ENCODE measurements around the gene EVI5.
"Not testable (repeated sequence)": the region's sequence is repeated elsewhere in the genome, so short reads cannot be mapped to it uniquely, and the experiment has no call there.

Gene EVI5

DNA sequence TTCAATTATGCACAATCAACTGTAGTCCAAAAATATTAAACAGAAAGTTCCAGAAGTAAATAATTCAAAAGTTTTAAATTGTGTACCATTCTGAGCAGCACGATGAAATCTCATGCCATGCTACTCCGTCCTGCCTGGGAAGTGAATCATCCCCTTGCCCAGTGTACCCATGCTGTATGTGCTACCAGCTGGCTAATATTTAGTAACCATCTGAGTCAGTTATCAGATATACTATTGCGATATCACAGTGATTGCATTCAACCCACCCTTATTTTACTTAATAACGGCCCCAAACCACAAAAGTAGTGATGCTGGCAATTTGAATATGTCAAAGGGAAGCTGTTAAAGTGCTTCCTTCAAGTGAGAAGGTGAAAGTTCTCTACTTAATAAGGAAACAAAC, 56.2 kb downstream of the EVI5 start:
- no peak for TF ChIP-seq ELF4 (IDR thresholded peaks at IDR 0.05)
- no peak for TF ChIP-seq FOXA1 (IDR thresholded peaks at IDR 0.05)
- TF ChIP-seq, protein P1, sequence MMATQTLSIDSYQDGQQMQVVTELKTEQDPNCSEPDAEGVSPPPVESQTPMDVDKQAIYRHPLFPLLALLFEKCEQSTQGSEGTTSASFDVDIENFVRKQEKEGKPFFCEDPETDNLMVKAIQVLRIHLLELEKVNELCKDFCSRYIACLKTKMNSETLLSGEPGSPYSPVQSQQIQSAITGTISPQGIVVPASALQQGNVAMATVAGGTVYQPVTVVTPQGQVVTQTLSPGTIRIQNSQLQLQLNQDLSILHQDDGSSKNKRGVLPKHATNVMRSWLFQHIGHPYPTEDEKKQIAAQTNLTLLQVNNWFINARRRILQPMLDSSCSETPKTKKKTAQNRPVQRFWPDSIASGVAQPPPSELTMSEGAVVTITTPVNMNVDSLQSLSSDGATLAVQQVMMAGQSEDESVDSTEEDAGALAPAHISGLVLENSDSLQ (IDR thresholded peaks at IDR 0.05) = no peak
- ChIA-PET CTCF (no interaction called here), POLR2A (no interaction called here)
- no peak for DNase-seq (ENCODE audit: extremely low spot score)

DNA sequence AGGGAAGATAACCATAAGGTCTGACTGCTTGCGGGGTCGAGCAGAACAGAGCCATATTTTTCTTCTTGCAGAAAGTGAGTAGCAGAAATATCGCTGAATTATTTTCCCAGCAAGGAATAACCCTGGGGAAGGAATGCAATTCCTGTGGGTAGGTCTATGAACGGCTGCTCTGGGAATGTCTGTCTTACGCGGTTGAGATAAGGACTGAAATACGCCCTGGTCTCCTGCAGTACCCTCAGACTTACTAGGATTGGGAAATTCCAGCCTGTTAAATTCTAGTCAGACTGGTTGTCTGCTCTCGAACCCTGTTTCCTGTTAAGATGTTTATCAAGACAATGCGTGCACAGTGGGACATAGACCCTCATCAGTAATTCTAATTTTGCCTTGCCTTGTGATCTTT, 61.2 kb downstream of the EVI5 start:
- POLR2A ChIA-PET; DNase-seq (ENCODE audit: extremely low spot score); CTCF ChIA-PET: not testable (repeated sequence)

DNA sequence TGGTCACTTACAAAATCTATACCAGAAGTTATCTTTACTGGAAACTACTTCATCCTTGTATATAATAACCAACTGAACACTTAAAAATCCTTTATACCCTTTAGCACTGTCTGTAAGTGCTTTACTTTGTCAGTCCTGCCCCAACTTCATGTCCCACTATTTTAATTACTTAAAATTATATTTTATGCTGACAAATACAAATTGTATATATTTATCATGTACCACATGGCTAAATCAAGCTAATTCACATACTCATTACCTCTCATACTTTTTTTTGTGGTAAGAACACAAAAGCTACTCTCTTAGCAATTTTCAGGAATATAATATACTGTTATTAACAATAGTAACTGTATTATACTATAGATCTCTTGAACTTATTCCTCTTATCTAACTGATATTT, 63.0 kb downstream of the EVI5 start:
- ChIA-PET CTCF (no interaction called here), POLR2A (no interaction called here)
- no peak for DNase-seq (ENCODE audit: extremely low spot score)
- no peak for TF ChIP-seq BHLHE40 (IDR thresholded peaks at IDR 0.05; ENCODE audit: borderline replicate concordance)

DNA sequence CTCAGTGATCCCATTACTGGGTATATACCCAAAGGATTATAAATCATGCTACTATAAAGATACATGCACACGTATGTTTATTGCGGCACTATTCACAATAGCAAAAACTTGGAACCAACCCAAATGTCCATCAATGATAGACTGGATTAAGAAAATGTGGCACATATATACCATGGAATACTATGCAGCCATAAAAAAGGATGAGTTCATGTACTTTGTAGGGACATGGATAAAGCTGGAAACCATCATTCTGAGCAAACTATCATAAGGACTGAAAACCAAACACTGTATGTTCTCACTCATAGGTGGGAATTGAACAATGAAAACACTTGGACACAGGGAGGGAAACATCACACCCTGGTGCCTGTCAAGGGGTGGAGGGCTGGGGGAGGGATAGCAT, 63.8 kb downstream of the EVI5 start:
- POLR2A ChIA-PET; DNase-seq (ENCODE audit: extremely low spot score); CTCF ChIA-PET: not testable (repeated sequence)

DNA sequence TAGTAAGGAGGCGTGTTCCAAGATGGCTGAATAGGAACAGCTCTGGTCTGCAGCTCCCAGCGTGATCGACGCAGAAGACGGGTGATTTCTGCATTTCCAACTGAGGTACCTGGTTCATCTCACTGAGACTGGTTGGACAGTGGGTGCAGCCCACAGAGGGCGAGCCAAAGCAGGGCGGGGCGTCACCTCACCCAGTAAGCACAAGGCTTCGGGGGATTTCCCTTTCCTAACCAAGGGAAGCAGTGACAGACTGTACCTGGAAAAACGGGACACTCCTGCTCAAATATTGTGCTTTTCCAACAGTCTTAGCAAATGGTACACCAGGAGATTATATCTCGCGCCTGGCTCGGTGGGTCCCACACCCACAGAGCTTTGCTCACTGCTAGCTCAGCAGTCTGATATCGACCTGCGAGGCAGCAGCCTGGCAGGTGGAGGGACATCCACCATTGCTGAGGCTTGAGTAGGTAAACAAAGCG, 69.4 kb downstream of the EVI5 start:
- DNase-seq (ENCODE audit: extremely low spot score); POLR2A ChIA-PET: not testable (repeated sequence)
- CTCF ChIA-PET = interaction anchor here (0.6 kb wide), 1 partner anchor 898 kb away, joined by 4 read pairs; no protein-coding TSS in a partner anchor

DNA sequence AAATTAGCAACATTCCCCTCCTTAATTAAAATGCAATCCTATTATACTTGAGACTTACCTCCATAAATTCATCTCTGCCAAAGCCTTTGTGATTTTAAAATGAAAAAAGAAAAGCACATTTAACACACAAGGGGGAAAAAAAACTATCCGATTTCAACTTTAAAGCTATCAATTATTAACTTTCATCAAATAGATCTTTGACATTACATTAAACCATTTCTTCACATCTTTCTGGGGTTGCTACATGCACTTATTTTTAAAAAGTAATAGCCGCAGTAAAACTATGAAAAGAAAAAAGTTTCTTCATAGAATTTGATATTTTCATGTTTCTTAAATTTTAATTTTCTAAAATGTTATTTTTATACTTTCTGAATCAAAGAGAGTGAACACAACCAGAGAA, 71.0 kb downstream of the EVI5 start:
- ChIA-PET CTCF (no interaction called here), POLR2A (no interaction called here)
- no peak for DNase-seq (ENCODE audit: extremely low spot score)
- TF ChIP-seq TARDBP (IDR thresholded peaks at IDR 0.05) (no peak), HDGF (IDR thresholded peaks at IDR 0.05; ENCODE audit: borderline replicate concordance) (no peak), ELF4 (IDR thresholded peaks at IDR 0.05) (no peak), LEF1 (IDR thresholded peaks at IDR 0.05; ENCODE audit: borderline replicate concordance) (no peak), ARNT (IDR thresholded peaks at IDR 0.05) (no peak), ZNF384 (IDR thresholded peaks at IDR 0.05) (no peak), CTBP1 (IDR thresholded peaks at IDR 0.05; ENCODE audit: borderline replicate concordance) (no peak), BHLHE40 (IDR thresholded peaks at IDR 0.05; ENCODE audit: borderline replicate concordance) (no peak), SP1 (IDR thresholded peaks at IDR 0.05) (no peak), L3MBTL2 (conservative IDR thresholded peaks at IDR 0.05) (no peak), FOXK2 (IDR thresholded peaks at IDR 0.05) (no peak), FOXM1 (IDR thresholded peaks at IDR 0.05; ENCODE audit: borderline replicate concordance) (no peak), NFRKB (IDR thresholded peaks at IDR 0.05) (no peak)
- TF ChIP-seq, protein P1 (IDR thresholded peaks at IDR 0.05) = no peak

DNA sequence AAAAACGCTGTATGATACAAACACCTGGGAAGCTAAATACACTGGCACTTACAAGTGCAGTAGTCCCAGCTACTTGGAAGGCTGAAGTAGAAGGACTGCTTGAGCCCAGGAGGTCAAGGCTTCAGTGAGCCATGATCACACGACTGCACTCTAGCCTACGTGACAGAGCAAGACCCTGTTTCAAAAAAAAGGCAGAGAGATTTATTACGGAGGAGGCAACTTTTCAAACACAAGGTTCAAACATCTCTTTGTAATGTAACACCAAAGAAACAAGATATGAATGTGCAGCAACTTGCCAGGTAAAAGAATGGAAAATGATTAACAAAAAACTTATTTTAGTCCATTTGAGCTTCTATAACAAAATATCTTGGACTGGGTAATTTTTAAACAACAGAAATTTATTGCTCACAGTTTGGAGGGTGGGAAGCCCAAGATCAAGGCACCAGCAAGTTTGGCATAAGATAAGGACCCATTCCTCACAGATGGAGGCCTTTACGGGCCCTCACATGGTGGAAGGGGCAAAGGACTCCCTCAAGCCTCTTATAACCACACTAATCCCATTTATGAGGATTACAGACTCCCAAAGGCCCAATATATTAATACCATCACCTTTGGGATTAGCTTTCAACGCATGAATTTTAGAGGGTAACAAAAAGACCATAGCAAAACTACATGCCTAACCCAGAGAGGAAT, 73.3 kb downstream of the EVI5 start:
- peak; percentile 27; the same call in 1 of the 2 replicates for TF ChIP-seq ZNF384 (IDR thresholded peaks at IDR 0.05)
- TF ChIP-seq ELF4 (IDR thresholded peaks at IDR 0.05) = no peak
- TF ChIP-seq, protein P1 (IDR thresholded peaks at IDR 0.05) = peak; percentile 53; the same call in 1 of the 2 replicates
- no peak for DNase-seq (ENCODE audit: extremely low spot score)
- ChIA-PET CTCF (interaction anchor here (1.1 kb wide), 1 partner anchor 226 kb away, joined by 3 read pairs; no protein-coding TSS in a partner anchor), POLR2A (interaction anchor here (0.9 kb wide), 1 partner anchor 121 kb away, joined by 3 read pairs; the partner anchor contains the start of gene RPL5)

DNA sequence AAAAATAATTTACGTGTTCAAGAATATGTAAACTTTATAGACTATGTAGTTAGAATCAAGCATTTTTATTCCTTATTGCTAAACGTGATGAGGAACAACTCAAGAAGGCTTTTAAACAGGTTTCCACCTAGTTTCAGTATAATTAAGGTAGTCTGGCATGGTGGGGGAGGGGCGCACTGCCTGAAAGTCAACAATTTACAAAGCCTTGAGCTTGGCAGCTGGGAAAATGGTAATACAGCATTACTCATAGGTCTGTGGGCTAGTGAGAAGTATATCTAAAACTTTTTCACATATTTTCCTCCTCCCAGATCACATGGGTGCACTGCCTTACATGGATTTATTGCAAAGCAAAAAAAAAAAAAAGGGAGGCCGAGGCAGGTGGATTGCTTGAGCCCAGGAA, 75.2 kb downstream of the EVI5 start:
- POLR2A ChIA-PET = no interaction called here
- CTCF ChIA-PET = interaction anchor here (0.6 kb wide), 1 partner anchor 362 kb away, joined by 3 read pairs; no protein-coding TSS in a partner anchor
- no peak for TF ChIP-seq ELF4 (IDR thresholded peaks at IDR 0.05)

More for the DNA sequence above, 75.2 kb downstream of the EVI5 start:
- no peak for DNase-seq (ENCODE audit: extremely low spot score)

Measured in HEK293T (cell line).